Skeletal muscle cell (primary cell): ENCODE measurements around the gene VWCE.

ENCODE experiments used
- DNase-seq: peaks from one replicate; pipeline ENCODE4 v3.0.0-alpha.2; 2010; ENCODE audit warnings: low read depth
- H3K4me3 ChIP-seq: 2 replicates; pipeline ENCODE4 v1.5.1; 2011; ENCODE audit warnings: low read depth, mild to moderate bottlenecking, control low read depth, low read length, moderate library complexity

Gene VWCE, protein sequence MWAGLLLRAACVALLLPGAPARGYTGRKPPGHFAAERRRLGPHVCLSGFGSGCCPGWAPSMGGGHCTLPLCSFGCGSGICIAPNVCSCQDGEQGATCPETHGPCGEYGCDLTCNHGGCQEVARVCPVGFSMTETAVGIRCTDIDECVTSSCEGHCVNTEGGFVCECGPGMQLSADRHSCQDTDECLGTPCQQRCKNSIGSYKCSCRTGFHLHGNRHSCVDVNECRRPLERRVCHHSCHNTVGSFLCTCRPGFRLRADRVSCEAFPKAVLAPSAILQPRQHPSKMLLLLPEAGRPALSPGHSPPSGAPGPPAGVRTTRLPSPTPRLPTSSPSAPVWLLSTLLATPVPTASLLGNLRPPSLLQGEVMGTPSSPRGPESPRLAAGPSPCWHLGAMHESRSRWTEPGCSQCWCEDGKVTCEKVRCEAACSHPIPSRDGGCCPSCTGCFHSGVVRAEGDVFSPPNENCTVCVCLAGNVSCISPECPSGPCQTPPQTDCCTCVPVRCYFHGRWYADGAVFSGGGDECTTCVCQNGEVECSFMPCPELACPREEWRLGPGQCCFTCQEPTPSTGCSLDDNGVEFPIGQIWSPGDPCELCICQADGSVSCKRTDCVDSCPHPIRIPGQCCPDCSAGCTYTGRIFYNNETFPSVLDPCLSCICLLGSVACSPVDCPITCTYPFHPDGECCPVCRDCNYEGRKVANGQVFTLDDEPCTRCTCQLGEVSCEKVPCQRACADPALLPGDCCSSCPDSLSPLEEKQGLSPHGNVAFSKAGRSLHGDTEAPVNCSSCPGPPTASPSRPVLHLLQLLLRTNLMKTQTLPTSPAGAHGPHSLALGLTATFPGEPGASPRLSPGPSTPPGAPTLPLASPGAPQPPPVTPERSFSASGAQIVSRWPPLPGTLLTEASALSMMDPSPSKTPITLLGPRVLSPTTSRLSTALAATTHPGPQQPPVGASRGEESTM

DNA sequence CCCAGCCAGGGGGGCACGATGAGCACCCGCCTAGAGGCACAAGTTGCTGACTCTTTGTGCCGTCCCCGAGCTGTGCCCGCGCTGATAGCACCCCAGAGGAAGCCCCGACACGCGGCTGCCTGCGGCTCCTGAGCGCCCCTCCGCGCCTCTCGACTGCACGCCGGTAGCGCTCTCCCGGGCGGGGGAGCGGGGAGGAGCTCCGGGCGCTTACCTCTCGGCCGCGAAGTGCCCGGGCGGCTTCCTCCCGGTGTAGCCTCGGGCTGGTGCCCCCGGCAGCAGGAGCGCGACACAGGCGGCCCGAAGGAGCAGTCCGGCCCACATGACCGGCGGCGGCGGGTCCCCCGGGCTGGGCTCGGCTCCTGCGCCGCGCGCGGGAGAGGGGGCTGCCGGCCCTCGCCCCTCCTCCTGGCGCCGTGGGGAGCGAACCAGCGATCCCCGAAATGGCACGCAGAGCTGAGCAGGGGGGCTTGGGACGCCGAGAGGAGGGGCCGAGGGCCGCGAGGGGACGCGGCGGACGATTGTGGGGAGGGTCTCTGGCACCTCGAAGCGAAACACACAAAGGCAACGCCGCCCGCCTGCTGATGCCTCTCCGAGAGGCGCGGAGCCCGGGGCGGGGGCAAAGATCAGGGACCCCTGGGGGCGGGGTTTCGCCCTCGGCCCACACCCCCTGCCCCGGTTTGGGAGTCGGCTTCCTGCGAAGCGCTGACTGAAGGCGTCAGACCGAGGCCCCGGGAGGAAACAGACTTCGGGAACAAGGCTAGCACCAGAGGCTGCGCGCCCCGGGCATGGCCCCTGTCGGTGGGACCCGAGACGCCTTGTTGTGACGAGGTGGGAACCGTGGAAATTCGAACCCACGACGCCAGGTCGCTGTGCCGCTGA, at the start of gene VWCE:
TSS of gene VWCE (minus strand) at position 600 of the 879 bp plus-strand sequence. CDS start at position 321, 279 bp downstream.
- peak within 1 kb of the TSS; percentile 59 for H3K4me3 ChIP-seq

GRCh38 chr11:61343792-61344745, 49.0 kb upstream of the VWCE start:
- no peak for DNase-seq

More for the DNA sequence above, at the start of gene VWCE:
- no peak for DNase-seq

DNA sequence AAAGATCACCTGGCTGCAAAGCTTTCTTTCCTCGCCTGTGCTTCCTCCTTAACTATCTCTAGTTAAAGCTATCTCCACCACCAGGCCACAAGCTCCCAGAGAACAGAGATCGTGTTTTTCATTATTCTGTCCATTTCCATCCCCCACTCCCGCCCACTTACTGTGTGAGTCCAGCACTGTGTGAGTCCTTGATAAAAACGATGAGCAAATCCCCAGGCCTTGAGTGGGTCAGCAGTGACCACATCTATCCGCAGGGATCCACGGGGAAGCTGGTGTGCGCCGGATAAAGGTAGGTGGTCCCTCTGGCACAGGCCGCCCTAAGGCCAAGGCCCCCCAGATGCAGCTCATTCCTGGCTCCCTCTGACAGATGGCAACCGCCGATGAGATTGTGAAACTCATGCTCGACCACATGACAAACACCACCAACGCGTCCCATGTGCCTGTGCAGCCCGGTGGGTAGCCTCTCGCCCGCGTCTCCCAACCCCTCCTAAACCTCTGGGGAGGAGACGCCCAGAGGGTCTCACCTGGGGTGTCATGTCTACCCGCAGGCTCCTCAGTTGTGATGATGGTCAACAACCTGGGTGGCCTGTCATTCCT, 47.2 kb upstream of the VWCE start:
- DNase-seq, result no peak
- H3K4me3 ChIP-seq, result no peak overlapping the region

More at GRCh38 chr11:61343792-61344745, 49.0 kb upstream of the VWCE start:
- H3K4me3 ChIP-seq, result no peak overlapping the region

- H3K4me3 ChIP-seq, result no peak overlapping the region
- no peak for DNase-seq
Observed at GRCh38 chr11:61341706-61342105, 46.6 kb upstream of the VWCE start.

- no peak overlapping the region for H3K4me3 ChIP-seq
- no peak for DNase-seq
Observed at GRCh38 chr11:61340979-61341378, 45.9 kb upstream of the VWCE start.

GRCh38 chr11:61339490-61339878, 44.4 kb upstream of the VWCE start:
- no peak for DNase-seq
- no peak overlapping the region for H3K4me3 ChIP-seq

DNA sequence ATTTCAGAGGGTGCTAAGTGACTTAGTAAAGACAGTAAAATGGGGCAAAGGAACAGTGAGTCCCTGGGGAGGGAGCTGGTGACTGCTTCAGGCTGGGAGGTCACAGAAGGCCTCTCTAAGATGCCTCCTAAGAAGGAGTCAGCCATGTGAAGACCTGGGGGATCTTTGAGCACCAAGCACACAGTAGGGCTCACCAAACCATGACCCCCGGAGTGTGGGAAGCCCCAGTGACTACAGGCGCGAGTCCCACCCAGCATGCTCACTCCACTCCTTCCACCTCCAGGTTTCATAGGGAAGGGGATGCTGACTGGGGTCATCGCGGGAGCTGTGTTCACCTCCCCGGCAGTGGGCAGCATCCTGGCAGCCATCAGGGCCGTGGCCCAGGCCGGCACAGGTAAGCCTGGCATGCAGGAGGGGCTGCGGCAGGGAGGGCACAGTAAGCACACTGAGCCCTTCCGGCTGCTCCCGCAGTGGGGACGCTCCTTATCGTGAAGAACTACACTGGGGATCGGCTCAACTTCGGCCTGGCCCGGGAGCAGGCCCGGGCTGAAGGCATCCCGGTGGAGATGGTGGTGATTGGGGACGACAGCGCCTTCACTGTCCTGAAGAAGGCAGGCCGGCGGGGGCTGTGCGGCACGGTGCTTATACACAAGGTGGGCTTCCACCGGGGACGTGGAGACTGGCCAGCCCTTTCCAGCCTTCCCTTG, 43.8 kb upstream of the VWCE start:
- H3K4me3 ChIP-seq, result no peak overlapping the region
- no peak for DNase-seq

DNA sequence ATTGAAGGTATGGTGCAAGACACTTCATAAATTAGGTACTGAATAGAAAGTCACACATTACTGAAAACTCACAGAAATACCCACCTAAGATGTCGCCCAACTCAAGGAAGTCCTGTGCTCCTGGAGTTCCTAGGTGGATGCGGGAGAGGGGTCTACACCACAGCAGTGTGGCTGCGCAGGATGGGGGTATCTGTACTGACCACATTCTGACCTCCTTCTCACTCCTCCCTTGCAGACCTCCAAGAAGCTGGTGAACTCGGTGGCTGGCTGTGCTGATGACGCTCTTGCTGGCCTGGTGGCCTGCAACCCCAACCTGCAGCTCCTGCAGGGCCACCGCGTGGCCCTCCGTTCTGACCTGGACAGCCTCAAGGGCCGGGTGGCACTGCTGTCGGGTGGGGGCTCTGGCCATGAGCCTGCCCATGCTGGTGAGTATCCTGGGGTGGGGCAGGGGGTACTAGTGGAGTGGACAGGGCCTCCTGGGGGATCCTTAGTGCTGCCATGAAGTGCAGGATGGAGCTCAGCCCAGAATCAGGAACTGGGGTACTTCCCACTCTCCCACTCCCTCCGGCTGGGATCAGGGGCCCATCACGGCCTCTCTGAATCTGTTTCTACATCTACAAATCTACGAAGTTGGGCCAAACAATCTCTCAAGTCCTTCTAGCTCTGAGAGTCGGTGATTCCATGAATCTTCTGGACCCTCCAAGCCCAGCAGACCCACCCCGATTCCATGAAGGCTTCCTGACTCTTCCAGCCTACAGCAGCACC, 42.8 kb upstream of the VWCE start:
- DNase-seq, result no peak
- H3K4me3 ChIP-seq, result no peak overlapping the region

DNA sequence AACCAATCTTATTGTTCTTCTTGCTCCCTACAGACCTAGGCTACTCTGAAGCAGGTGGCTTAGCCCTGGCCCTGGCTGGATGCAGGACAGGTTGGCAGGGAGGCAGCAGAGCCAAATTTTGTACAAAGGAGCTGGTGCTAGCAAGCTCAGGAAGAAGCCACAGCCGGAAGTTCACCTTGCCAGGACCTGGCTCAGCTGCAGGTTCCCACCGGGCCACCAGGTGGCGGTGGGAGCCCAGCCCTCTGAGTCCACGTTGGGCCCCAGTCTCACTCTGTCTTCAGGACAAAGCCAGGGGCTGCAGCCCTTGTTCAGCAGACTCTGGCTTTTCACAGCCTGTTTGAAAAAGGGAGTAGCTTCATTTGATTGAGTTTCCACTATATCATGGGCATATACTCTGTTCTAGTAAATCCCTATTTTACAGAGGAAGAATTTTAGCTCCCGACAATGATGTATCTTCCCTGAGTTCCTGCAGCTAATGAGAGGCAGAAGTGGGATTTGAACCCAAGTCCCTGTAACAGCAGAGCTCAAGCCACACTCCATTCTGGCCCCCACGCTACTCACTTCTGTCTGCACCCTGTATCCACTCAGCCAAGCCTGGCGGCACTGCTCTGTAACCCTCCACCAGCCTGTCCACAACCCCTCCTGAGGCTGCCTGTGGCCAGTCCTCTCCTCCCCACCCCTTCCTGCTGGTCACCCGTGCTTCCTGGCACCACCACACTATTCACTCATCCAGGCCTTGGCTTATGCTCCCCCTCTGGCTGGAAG, 41.2 kb upstream of the VWCE start:
- H3K4me3 ChIP-seq, result no peak overlapping the region
- no peak for DNase-seq

GRCh38 chr11:61335355-61335710, 40.2 kb upstream of the VWCE start:
- H3K4me3 ChIP-seq, result no peak overlapping the region

DNA sequence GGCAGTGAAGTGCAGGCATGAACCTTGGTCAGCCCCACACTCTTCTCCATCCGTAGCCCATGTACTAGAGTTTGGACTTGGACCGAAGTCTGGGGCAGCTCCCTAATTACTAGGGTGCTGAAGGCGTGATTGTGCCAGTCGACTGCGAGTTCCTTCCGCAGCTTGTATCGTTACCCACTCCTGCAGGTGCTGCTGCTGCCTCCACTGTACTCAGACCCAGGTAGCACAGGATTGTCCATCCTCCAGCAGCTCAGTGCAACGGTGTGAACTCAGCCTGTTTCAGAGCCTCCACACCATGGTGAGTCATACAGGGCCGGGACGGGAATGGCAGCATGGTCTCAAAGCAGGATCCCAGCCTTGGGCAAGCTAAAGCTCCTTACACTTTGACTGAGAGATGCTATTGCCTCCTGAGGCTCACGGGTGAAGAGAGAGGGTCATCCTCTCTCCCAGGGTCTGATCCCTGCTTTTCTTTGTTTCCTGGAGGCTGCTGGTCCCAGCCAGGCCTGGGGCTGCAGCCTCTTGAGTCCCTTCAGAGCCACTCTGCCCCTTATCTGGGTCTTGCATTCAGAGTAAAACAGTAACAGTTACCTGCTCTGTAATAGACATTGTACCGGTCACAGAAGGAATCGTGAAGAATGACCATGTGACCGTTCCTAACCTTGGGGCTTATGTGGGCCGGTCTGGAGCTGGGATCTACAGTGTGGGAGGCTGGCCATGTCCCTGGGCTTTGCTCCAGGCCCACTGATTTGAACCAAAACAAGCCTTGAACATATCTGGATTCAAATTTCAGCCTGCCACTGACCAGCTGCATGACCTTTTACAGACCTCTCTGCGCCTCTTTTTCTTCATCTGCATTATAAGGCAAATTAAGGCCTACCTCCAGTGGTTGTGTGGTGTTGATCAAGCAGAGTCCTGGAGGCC, 39.6 kb upstream of the VWCE start:
- no peak for DNase-seq
- no peak overlapping the region for H3K4me3 ChIP-seq

More at GRCh38 chr11:61335355-61335710, 40.2 kb upstream of the VWCE start:
- DNase-seq, result no peak

DNA sequence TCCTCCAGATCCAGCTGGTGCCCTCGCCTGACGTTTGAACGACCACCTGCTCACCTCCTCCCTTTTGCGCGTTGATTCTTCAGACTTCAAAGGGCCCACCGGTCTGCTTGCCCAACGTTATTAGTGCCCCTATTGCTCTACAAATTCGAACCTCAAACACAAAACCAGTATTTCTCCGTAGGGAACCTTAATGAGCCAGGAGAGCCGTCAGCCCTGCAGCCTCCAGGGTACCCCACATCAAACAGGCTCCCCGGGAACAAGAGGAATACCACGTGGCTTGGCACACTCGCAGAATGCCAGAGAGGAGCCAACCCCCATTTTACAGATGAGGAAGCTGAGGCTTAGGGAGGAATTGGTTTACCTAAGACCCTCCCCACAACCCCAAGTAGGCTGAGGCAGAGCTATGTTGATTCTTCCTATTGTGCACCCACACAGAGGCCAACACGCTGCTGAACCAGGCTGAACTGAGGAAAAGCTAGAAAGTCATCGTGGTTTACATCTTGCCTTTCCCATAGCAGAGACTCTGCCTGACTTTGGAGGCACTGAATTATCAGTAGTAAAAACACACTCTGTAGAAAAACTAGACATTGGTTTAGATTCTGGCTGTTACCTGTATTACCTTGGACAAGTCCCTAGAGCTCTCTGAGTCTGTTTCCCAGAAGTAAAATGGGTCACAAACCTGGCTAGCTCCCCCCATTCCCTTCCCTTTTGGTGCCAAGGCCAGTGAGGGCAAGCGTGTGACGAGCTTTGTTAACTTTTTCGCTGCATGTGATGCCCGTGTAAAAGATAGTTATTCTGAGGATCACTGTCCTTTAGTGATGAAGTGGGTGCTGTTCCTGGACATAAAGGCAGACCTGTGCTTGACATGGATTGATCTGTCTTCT, 38.7 kb upstream of the VWCE start:
- peak overlapping the region; percentile 99 for H3K4me3 ChIP-seq
- no peak for DNase-seq

DNA sequence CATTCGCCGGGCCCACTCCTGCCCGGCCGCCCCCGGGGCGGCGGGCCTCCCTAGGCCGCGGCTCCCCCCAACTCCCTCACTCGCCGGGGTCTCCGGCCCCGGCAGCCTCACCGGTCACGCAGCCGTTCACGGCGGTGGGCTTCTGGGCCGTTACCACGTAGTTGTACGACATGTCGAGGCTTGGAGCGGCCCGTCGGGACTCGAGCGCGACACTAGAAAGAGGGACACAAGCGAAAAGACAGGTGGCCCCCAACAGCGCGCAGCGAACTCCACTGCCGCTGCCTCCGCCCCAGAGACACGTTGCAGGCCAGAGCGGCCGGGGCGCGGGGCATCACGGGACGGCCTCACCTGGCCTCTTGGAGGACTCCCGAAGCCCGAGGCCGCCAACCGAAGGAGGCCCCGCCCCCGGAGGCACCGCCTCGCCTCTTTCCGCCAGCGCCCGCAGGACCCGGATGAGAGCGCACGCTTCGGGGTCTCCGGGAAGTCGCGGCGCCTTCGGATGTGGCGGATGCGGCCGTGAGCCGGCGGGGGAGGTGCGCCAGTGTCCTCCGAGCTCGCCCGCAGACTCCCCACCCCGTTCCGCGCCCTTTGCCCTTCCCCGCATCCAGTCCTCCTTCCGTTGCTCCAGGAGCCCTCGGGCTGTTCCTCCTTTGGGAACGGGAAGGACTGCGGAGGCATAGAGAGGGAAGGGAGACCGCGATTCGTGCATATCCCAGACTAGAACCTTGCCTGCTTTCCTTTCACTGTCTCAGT, 37.9 kb upstream of the VWCE start, which contains the start of the genes DDB1 and TKFC:
TSS of gene DDB1 (minus strand) at position 309 of the 753 bp plus-strand sequence. CDS start at position 172, 137 bp downstream.
TSS of gene TKFC (plus strand) at position 432 of the 753 bp plus-strand sequence. CDS start 1,501 bp downstream, outside the sequence.
- DNase-seq, result peak; percentile 72
- peak within 1 kb of the TSS; percentile 99 for H3K4me3 ChIP-seq
